GM18868 (cell line): ENCODE data around the gene EDN3.
"Not testable (repeated sequence)": the region's sequence is repeated elsewhere in the genome, so short reads cannot be mapped to it uniquely, and the experiment has no call there.

ENCODE experiments used
- ATAC-seq: cut with Tn5 transposase; IDR thresholded peaks from one replicate; pipeline ENCODE4 v1.9.1; 2021; ENCODE audit warnings: mild to moderate bottlenecking, moderate library complexity; ENCODE audit not compliant: unreplicated experiment

EDN3 gene

DNA sequence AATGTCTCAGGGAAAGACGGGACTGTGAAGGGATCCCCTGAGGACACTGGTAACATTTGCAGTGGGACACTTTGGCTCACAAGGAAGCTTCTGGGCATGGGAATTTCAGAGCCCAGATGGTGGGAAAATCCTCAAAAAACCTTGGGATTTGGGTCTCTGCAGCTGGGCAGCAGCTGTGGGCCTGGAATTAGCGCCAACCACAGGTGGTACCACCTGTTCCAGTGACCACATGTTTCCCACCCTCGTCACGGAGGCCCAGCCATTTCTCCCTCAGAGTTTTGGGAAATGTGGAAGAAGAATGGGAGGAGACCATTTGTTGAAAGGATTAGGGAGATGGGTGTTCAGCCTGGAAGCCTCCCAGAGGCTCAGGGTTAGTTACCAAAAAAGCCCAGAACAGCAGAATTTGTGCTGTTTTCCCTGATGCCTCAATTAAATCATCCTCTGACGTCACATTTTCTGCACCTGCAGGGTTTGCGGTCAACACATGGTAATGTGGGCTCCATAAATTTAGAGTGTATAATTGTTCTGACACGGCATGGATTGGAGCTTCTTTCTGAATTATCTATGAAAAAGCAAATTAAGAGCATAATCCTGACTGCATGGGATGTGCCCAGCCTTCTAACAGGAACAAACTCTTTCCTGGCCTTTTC, 34.4 kb downstream of the EDN3 start:
- ATAC-seq = no peak

DNA sequence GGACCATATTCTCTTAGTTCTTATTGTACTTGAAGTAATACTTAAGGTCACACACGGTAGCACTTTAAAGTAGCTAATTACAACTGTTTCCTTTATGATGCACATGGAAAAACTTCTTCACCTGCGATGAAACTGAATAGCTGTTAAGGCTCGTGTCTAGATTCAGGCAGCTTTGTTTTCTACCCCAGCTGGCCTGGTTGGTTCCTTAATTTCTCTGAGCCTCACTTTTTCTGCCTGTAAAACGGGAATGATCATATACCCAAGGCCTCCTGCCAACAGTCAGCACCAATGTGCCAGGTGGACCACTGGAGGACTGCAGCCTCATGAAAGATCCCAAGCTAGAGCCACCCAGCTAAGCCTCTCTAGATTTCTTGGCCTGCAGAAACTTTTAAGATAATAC, 35.0 kb downstream of the EDN3 start:
- no peak for ATAC-seq

DNA sequence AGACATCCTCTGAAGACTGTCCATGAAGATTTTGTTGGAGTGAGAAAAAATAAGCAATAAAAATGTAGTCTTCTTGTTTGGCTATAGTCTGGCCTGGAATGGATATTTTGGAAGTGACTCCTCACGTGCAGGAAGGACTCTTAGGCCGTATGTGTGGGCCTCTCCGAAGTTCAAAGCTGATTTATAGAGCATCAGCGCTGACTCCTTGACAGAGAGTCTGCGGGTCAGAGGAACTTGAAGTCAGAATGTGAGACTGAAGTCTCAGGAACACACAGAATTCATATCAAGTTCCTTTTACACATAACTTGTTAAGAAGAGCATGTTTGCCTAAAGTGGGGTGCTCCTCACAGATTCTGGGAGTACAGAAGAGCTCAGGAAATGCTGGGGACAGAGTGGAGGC, 36.1 kb downstream of the EDN3 start:
- ATAC-seq = no peak

DNA sequence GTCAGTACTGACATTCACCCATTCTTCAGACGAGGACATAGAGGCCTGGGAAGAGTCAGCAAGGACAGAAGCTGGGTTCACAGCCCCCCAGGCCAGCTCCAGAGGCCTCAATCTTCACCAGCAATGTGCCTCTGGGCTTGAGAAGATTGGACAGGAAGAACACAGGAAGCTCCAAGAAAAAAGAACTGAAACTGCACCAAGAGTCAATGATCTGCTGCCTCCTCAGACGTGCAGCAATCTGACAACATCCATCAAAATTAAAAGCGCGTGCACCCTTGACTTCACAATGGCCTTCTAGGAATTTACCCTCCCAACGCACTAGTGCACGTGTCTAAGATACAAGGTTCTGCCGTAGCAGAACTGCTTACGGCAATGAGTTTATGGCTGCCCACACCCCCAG, 38.0 kb downstream of the EDN3 start:
- not testable (repeated sequence) for ATAC-seq

DNA sequence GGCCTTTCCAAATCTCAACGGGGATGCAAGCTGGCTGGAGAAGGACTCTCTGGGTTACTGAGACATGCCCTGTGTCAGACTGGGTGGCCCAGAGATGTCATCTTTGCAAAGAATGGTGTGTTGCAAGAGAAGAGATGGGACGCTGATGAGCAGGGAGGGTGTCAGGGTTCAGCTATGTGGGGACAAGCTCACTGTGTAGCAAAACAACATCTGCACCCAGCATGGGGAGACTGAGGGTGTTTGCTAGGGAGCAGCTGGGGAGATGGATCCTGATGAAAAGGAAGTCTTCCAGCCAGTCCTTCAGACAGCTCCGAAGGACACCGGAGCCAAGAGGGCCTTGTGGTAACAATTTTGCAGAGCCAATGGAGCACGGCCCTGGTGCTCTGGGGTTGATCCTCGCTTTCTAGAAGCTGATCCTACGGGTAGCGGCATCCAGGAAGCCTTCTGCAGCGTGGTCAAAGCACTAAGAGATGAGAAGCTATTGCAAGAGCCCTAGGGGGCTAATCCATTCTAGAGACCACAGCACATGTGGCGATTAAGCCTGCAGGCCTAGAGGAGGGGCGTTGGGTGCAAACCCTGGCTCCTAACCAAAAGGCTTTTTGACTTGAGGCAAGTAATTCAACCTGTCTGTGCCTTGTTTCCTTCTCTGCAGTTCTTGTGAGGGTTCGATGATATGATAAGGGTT, 39.9 kb downstream of the EDN3 start:
- no peak for ATAC-seq

DNA sequence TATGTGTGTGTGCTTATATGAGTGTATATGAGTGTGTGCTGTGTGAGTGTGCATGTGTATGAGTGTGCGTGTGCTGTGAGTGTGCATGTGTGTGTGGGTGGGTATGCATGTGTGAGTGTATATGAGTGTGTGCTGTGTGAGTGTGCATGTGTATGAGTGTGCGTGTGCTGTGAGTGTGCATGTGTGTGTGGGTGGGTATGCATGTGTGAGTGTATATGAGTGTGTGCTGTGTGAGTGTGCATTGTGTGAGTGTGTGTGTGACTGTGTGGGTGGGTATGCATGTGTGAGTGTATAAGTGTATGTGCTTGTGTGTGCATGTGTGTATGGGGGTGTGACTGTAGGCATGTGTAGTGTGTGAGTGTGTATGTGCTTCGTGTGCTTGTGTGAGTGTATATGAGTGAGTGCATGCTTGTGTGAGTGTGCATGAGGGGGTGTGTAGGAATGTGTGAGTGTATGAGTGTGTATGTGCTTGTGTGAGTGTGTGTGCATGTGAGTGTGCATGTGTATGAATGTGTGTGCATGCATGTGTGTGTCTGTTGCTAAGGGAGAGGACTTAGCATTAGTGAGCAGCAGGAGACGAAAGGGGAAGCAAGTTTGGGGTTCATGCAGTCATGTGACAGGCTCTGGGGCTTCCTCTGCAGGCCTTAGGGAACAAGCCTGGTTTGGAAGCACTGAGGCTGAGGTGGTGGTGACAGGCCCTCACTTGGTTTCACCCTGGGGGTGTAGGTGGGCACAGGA, 41.0 kb downstream of the EDN3 start:
- ATAC-seq = not testable (repeated sequence)

DNA sequence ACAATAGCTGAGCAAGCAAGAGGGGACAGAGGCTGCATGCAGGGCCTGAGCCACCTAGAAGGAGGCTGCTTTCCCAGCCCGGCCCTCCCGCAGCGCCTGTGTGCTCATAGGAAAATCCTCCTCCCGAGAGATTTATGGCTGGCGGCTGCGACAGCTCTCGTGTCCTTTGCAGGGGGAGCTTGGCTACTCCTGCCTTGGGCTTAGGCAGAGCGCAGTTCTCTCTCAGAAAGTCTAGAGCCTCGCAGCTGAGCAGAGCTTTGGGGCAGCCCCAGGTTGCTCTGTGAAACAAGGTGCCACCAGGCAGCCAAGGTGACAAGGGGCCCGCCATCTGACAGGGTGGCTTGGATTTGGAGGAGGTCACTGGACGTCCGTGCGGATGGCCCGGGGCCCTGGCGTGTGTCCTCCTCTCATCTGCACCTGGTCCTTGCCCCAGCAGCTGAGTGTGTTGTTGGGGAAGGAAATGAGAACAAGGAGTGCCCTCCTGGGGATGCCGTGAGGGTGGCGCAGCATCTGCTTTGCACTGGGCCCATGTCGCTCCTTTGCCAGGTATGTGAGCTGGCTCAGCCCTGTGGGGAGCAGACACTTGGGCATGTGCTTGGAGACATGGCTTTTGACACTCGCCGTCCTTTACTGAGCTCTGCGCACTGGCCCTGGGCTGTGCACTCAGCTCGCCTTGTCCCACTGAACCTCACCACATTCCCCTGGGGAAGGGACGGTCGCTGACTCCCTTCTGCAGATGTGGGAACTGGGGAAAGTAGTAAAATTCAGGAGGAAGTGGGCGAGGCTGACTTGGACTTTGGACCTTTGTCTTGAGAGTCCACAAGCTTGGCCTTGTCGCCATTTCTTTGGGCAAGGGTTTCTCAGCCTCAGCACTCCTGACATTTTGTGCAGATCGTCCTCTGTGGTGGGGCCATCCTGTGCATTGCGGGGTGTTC, 41.9 kb downstream of the EDN3 start:
- ATAC-seq = no peak

DNA sequence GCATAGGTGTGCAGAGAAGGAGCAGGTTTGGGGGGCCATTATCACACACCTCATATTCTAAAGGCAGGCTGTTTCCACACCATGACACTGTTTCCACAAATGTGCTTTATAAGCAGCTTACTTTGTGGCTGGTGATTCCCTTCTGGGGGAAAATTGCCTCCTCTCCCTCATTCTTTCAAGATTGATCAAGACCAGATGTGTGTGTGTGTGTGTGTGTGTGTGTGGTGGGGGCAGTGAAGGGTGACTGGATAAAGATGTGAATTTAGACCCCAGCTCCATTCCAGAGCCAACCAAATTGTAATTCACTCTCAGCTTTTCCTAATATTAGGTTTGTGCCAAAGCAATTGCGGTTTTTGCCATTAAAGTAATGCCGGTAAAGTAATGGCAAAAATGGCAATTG, 45.6 kb downstream of the EDN3 start:
- ATAC-seq = no peak

DNA sequence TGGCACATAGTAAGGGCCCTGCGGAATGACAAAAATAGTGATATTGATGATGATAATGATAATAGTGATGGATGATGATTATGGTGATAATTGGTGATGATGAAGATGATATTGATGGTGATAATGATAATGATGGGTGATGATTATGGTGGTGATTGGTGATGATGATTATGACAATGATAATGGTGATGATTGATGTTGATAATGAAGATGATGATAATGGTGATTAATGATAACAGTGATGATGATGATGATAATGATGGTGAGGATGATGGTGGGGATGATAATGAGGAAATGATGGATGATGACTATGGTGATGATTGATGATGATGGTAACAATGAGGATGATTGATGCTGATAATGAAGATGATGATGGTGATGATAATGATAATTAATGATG, 48.9 kb downstream of the EDN3 start:
- no peak for ATAC-seq

DNA sequence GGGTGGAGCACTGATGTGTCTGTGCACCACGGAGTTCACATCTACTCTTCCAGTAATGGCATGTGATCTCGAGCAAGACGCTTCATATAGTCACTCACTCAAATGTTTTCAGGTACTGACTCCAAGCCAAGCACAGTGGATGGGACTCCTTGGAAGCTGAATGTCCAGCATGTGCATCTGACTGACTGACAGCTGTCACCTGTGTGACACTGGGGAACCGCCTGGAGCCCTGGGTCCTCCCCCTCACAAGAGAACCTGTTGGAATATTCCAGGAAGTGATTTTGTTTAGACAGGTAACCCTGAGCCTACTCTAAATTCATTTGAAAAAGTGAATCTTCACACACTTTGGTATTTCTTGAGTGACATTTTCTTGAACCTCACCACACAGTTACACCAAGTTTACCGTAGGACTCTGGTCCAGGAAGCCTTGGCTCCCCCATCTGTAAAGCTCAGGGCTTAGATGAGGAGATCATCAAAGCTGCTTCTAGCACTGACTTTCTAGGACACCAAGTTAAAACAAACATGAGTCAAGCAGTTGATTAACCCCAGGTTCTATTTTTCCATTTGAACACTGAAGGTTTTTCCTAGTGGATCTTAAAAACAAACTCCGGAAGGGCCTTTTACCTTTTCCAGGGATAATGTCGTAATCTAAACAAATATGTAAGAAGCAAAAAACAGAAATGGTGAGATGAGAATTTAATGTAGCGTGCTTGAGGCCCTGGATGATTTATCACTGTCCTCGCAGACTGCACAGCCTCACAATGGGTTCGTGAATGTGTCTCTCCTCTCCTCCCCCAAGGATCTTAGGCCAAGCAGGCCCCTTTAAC, 50.1 kb downstream of the EDN3 start:
- ATAC-seq = no peak

DNA sequence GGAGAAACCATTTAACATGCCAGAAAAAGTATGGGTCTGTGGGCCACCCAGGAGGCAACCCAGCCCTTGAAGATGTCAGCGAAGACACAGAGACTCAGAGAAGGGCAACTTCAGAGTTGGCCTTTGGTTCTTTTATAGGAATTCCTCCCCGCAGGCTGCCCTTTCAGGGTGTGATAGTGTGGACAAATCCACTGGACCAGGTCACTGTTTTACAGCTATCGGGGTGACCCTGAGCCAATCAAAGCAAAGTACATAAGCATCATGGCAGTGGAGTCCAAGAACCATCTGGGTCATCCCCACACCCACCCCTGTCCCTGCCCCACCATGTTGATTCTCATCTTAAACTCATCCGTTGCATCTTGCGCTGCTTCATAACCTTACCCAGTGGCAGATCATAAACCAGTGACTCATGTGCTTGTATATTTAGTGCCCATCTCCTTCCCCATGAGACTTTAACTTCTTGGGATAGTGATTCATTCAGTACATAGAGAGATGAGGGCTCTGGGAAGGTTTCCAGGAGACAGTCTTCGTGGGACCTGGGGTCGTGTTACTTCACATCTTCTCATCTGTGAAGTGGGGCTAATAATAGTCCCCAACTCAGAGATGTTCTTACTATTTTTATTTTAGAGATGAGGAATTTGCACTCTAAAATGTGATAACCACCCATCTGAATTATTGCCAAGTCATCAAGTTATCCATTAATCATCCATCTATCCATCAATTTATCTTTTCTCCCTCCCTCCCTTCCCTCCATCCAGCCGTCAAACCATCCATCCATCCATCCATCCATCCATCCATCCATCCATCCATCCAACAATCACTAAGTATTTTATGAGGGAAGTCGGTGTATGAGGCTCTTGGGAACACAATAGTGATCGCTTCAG, 51.0 kb downstream of the EDN3 start:
- ATAC-seq = no peak

DNA sequence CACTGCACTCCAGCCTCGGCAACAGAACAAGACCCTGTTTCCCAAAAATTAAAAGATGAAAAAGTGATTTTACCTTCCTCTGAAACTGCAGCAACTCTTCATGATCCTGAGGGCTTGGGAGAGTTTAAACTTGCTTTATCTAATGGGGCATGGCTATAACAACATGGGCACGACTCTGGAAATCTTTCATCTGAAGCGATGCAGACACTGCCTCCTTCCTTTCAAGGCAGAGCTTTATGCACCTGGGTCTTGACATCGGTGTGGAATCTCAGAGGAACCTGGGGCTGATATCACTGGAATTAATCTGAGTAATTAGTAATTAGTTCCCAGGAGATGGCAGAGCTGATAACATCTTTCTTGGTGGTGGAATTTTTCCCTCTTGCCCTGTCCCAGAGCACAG, 52.1 kb downstream of the EDN3 start:
- no peak for ATAC-seq

DNA sequence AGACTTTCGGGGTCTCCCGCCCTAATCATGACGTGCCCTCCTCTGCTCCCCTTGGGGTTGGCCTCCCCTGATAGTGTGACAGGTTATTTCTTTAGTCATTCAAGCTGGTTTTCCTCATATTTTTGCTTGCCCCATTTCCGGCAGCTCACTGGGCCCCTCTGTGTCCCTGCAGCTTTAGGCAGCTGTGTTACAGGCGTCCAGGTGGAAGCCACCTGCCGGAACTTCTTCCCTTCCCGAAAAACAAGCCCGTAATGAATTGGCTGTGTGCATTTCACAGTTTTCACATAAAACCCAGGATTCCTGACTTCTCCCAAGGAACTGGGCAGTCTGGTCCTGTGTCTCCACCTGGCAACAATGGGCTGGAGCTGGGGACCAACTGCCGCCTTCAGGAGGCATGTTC, 52.6 kb downstream of the EDN3 start:
- no peak for ATAC-seq

DNA sequence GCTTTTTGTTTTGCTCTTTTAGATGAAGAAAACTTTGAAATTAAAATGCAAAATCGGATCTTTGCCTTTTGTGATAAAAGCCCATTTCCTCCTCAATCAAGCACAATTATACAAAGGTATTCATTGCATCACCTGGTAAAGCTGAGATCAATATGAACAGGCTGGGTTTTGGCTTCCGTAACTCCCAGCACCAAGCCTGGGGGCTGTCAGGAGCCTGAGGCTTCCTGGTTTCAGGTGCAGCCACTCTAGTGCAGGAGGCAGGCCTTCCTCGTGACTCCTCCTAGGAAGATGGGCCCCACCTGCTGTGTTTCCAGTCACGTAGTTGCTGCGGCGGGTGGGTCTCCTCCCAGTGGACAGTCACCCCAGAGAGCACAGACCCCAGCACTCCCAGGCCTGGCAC, 54.0 kb downstream of the EDN3 start:
- no peak for ATAC-seq

DNA sequence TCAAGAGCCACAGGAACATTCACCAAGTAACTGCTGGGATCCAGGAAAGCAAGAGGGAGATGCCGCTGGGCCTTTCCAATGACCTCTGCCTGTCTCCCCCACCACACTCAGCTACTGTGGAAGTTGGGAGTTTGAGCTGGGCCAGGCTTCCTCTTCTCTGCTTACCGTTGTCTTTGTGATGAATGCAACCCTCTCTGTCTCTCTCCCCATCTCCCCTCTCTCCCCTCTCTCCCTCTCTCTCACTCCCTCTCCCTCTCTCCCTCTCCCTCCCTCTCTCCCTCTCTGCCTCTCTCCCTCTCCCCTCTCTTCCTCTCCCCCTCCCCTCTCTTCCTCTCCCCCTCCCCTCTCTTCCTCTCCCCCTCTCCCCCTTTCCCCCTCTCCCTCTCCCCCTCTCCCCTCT, 54.8 kb downstream of the EDN3 start:
- no peak for ATAC-seq

DNA sequence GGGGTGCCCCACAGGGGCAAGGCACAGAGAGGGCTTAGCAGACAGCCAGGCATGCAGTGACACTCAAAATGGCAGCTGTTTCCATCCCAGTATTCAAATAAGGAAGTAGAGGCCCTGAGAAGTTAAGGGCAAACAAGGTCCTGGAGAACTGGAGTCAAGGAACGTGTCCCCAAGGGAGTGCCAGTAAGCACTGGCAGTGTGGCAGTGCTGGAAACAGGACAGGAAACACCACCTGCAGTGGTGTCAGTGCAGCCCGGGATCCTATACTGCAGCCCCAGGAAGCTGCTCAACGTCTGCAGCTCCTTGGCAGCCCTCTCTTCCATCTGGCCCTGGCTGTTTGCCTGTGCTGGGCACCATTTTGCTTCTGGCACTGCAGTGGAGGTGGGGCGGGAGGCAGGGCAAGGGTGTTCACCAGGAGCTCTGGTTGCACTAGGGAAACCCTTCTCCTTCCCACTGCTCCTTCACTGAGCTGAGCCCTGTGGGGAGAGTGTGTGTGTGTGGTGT, 56.3 kb downstream of the EDN3 start:
- no peak for ATAC-seq

DNA sequence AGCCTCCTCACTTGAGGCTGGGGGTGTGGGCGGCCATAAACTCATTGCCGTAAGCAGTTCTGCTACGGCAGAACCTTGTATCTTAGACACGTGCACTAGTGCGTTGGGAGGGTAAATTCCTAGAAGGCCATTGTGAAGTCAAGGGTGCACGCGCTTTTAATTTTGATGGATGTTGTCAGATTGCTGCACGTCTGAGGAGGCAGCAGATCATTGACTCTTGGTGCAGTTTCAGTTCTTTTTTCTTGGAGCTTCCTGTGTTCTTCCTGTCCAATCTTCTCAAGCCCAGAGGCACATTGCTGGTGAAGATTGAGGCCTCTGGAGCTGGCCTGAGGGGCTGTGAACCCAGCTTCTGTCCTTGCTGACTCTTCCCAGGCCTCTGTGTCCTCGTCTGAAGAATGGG, 58.4 kb downstream of the EDN3 start:
- ATAC-seq = not testable (repeated sequence)

DNA sequence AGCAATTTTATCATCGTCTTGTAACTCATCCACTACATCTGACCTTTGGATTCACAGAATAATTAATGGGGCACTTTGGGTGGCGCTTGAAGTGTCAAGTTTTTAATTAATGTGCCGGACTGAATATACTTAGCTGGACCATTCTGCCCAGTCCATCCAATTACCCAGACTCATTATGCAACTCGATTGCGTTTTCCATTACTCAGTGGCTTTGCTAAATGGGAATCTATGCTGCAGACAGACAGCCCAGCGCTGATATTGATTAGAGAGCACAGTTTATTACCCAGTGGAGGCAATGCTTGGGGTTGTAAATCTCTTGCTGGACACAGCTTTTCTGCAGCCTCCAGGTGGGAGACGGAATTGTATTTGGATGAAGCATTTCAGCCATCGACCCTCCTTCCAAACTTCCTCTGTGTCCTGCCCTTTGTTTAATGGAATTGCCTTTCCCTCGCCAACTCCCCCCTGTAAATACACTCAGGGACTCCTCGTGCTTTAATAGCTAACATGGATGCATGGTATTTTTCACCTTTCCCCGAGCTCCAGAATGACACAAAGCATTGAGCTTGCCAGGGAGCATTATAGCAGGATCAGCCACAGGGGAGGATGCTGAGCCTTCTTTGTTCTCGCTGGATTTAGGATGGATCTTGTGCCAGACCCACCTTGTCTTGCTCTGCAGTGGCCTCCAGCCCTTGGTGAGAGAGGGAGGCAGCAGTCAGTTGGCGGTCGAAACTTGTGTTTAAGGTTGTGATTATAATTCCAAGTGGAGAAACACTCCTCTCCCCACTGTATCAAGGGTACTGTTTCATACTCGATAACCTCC, 59.7 kb downstream of the EDN3 start:
- no peak for ATAC-seq
